ENCODE data around the gene PFKP. TPM values are rescaled to one million over a fixed set of nuclear protein-coding genes. Genes with fewer than 3 reads are reported as not detected.

The PFKP gene
- total RNA-seq, 1 donor from 2014 or later, result 52.3 TPM

DNA sequence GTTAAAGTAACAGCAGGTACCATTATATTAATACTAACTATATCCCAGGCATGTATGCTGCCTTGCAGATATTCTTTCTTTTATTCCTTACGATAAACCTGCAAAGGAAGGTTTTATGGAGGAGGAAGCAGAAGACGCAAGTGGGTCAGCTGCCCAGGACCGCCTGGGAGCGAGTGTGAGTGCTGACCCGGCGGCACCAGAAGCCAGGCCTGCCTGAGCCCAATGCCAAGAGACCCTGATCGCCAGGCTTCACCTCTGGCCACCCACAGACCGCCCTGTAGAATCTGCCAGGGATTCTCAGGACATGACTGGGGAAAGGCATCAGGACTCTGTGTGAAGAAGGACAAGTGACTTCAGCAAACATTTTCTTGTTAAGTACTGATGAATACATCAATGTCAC lies 78.9 kb downstream of the PFKP start:
- Mint-ChIP-seq H3K9me3 (ENCODE audit: unreplicated experiment) (no peaks in the 10 kb centered on the region), H3K4me1 (ENCODE audit: unreplicated experiment) (no peaks in the 10 kb centered on the region), H3K4me3 (ENCODE audit: unreplicated experiment) (no peak overlapping the region), H3K36me3 (ENCODE audit: low read depth, unreplicated experiment) (peaks cover 40% of the 10 kb centered on the region), H3K27ac (ENCODE audit: unreplicated experiment) (no peak overlapping the region), H3K27me3 (ENCODE audit: unreplicated experiment) (no peaks in the 10 kb centered on the region)
- TF ChIP-seq CTCF (IDR thresholded peaks at IDR 0.05; ENCODE audit: unreplicated experiment), result no peak
- no peak for DNase-seq (ENCODE audit: low spot score)

DNA sequence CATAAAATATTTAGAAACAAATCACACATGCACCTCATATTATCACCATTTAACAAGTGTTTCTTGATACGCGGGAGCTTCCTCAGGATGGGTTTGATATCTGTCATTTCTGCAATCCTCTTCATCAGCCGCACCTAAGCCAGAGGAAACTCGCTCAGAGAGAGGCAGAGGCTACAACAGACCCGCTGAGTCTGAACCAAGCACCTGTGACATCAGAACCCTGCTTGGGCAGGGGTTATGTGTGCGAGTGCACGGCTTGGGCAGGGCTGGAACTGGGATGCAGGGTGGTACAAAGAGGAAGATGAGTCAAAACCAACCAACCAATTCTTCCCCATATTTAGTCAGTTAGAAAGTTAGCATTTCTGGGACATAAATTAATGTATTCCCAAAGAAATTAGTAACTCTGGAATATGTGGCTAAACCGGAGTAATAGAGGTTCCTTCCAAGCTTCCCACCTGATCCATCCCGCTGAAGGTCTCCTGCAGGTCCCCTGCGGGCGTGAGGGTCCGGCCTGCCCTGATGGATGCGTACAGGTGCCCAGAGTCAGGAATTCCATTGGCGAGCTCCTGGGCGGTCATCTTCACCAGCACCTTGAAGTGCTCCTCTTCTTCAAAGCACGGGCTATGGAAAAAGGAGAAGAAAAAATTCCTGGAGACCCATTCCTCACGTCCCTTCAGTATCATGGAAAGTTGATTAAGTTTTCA lies 79.9 kb downstream of the PFKP start:
- Mint-ChIP-seq H3K27me3 (ENCODE audit: unreplicated experiment) (no peaks in the 10 kb centered on the region), H3K4me3 (ENCODE audit: unreplicated experiment) (no peak overlapping the region), H3K9me3 (ENCODE audit: unreplicated experiment) (no peaks in the 10 kb centered on the region), H3K27ac (ENCODE audit: unreplicated experiment) (no peak overlapping the region), H3K36me3 (ENCODE audit: low read depth, unreplicated experiment) (peaks cover 40% of the 10 kb centered on the region), H3K4me1 (ENCODE audit: unreplicated experiment) (no peaks in the 10 kb centered on the region)
- no peak for TF ChIP-seq CTCF (IDR thresholded peaks at IDR 0.05; ENCODE audit: unreplicated experiment)
- no peak for DNase-seq (ENCODE audit: low spot score)

GRCh38 chr10:3148041-3148440 lies 80.7 kb downstream of the PFKP start:
- H3K36me3 Mint-ChIP-seq (ENCODE audit: low read depth, unreplicated experiment), result peaks cover 41% of the 10 kb centered on the region
- no peaks in the 10 kb centered on the region for H3K27me3 Mint-ChIP-seq (ENCODE audit: unreplicated experiment)
- no peak for TF ChIP-seq CTCF (IDR thresholded peaks at IDR 0.05; ENCODE audit: unreplicated experiment)
- no peaks in the 10 kb centered on the region for H3K9me3 Mint-ChIP-seq (ENCODE audit: unreplicated experiment)
- H3K4me3 Mint-ChIP-seq (ENCODE audit: unreplicated experiment), result no peak overlapping the region
- H3K4me1 Mint-ChIP-seq (ENCODE audit: unreplicated experiment), result no peaks in the 10 kb centered on the region
- no peak for DNase-seq (ENCODE audit: low spot score)
- no peak overlapping the region for H3K27ac Mint-ChIP-seq (ENCODE audit: unreplicated experiment)

DNA sequence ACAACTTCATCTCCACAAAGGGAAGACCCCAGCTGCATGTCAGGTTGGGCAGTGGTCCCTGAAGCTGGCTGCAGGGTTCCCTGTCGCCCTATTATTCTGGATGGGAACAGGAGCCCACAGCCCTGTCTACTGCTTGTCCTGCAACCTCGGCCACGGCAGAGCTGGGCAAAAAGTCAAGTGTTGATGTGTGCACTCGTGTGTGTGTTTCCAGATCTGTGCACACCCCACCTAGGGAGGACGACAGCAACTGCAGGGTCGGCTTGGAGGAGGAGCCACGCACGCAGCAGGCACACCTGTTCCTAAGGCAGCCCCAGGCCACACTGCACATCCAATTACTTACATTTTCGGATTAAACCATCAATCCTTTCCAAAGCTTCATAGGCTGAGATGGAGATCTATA lies 81.6 kb downstream of the PFKP start:
- Mint-ChIP-seq H3K9me3 (ENCODE audit: unreplicated experiment) (no peaks in the 10 kb centered on the region), H3K27me3 (ENCODE audit: unreplicated experiment) (no peaks in the 10 kb centered on the region), H3K4me3 (ENCODE audit: unreplicated experiment) (no peak overlapping the region), H3K36me3 (ENCODE audit: low read depth, unreplicated experiment) (peaks cover 36% of the 10 kb centered on the region), H3K27ac (ENCODE audit: unreplicated experiment) (no peak overlapping the region), H3K4me1 (ENCODE audit: unreplicated experiment) (no peaks in the 10 kb centered on the region)
- DNase-seq (ENCODE audit: low spot score), result no peak
- TF ChIP-seq CTCF (IDR thresholded peaks at IDR 0.05; ENCODE audit: unreplicated experiment), result no peak

GRCh38 chr10:3149918-3150317 lies 82.6 kb downstream of the PFKP start:
- no peaks in the 10 kb centered on the region for H3K4me1 Mint-ChIP-seq (ENCODE audit: unreplicated experiment)
- H3K27me3 Mint-ChIP-seq (ENCODE audit: unreplicated experiment), result no peaks in the 10 kb centered on the region
- DNase-seq (ENCODE audit: low spot score), result no peak
- peaks cover 39% of the 10 kb centered on the region for H3K36me3 Mint-ChIP-seq (ENCODE audit: low read depth, unreplicated experiment)
- H3K4me3 Mint-ChIP-seq (ENCODE audit: unreplicated experiment), result peak overlapping the region; percentile 44
- H3K27ac Mint-ChIP-seq (ENCODE audit: unreplicated experiment), result no peak overlapping the region
- no peak for TF ChIP-seq CTCF (IDR thresholded peaks at IDR 0.05; ENCODE audit: unreplicated experiment)
- H3K9me3 Mint-ChIP-seq (ENCODE audit: unreplicated experiment), result no peaks in the 10 kb centered on the region

All from endothelial cell (in vitro differentiated cells).